Pons (tissue), 1 donor: ENCODE measurements around the gene HELT.
A peak's percentile ranks its signal among the peaks of the same experiment; 100 is the strongest.
"Not testable (repeated sequence)": the region's sequence is repeated elsewhere in the genome, so short reads cannot be mapped to it uniquely, and the experiment has no call there.

Source experiments
- DNase-seq: peaks from one replicate; pipeline ENCODE4 v3.0.0-alpha.2; 2016; ENCODE audit warnings: low spot score

The HELT gene

GRCh38 chr4:185017964-185018772 lies at the start of gene HELT:
Gene HELT, plus strand, starts transcription at chr4:185018490. Its CDS starts 439 bp downstream, at chr4:185018929.
- DNase-seq: no peak

GRCh38 chr4:184968784-184969201 lies 49.5 kb upstream of the HELT start:
- no peak for DNase-seq

- DNase-seq: no peak
Observed at GRCh38 chr4:184969610-184970009, 48.7 kb upstream of the HELT start.

- DNase-seq: peak; percentile 15
Observed at GRCh38 chr4:184972991-184973390, 45.3 kb upstream of the HELT start.

DNA sequence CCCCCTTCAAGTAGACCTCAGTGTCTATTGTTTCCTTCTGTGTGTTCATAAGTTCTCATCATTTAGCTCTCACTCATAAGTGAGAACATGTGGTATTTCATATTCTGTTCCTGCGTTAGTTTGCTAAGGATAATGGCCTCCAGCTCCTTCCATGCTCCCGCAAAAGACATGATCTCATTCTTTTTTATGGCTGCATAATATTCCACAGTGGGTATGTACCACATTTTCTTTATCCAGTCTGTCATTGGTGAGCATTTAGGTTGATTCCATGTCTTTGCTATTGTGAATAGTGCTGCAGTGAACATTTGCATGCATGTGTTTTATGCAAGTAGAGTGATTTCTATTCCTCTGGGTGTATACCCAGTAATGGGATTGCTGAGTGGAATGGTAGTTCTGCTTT lies 41.9 kb upstream of the HELT start:
- DNase-seq: not testable (repeated sequence)

DNA sequence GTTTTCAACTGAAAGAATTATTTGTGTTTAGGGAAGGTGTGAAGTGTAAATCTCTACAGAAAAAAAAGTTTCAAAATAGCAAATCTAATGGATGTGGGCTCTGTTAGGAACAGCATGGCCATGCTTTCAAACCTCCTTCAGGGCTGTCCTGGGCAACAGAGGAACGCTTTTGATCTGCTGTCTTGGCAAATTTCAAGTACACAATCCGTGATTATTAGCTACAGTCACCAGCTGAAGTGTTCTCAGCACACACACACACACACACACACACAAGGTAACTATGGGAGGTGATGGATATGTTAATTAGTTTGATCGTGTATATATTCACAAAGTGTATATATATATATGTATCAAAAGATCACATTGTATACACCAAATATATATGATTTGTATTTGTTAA lies 40.5 kb upstream of the HELT start:
- DNase-seq: no peak

GRCh38 chr4:184978211-184978610 lies 40.1 kb upstream of the HELT start:
- no peak for DNase-seq

GRCh38 chr4:184979461-184980124 lies 38.7 kb upstream of the HELT start:
- DNase-seq: no peak

GRCh38 chr4:184980261-184980660 lies 38.0 kb upstream of the HELT start:
- no peak for DNase-seq

- peak; percentile 19 for DNase-seq
Observed at GRCh38 chr4:184983672-184984356, 34.5 kb upstream of the HELT start.

- no peak for DNase-seq
Observed at GRCh38 chr4:184987493-184988031, 30.7 kb upstream of the HELT start.

DNA sequence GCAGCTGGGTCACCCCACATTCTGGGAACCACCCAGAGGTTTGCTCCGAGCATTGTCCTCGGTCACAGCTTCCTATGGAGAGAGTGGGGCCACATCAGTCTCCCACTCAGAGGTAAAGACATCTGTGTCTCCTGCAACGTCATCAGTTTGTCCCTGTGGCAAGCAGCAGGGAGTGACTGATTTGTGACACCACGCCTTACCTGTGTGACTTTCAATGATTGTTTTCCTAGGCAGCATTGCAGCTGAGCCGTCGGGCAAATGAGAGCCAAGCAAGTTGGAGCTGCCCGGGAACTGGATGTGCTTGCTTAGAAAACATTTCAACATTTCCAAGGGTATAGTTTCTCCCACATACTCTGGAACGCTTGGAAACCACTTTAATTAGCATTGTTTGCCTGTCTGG lies 29.7 kb upstream of the HELT start:
- no peak for DNase-seq

DNA sequence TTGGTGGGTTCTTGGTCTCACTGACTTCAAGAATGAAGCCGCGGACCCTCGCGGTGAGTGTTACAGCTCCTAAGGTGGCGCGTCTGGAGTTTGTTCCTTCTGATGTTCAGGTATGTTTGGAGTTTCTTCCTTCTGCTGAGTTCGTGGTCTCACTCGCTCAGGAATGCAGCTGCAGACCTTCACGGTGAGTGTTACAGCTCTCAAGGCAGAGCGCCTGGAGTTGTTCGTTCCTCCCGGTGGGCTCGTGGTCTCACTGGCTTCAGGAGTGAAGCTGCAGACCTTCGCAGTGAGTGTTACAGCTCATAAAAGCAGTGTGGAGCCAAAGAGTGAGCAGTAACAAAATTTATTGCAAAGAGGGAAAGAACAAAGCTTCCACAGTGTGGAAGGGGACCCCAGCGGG lies 29.0 kb upstream of the HELT start:
- not testable (repeated sequence) for DNase-seq

- not testable (repeated sequence) for DNase-seq
Observed at GRCh38 chr4:184990131-184990530, 28.2 kb upstream of the HELT start.

DNA sequence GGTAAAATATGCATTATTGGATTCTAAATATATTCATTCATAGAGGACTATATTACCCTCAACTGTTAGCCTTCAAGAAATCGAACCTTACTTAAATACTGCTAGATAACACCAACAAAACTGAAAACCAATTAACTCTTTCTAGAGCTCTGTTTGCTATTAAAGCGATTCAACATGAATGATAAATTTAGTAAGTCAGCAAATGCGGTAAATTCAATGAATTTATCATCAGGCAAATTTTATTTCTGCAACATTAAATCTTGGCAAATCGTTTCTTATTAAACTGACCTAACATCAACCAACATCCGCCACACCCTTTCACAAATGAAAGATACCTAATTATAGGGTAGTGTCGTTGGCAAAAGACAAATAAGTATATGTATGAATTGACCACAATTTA lies 26.4 kb upstream of the HELT start:
- DNase-seq: no peak

DNA sequence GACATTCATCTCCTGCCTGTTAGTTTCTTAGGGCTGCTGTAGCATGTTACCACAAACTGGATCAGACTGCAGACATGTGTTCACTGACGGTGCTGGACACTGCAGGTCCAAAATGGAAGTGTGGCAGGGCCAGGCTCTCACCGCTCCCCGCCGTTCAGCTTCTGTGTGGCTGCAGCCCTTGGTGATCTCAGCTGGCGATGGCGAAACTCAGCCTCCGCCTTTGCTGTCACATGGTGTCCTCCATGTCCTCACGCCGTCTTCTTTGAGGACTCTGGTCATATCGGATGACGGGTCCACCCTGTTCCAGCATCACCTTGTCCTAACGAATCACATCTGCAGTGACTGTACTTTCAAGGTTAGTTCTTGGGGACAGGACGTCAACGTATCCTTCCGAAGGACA lies 25.9 kb upstream of the HELT start:
- DNase-seq: no peak

- DNase-seq: no peak
Observed at GRCh38 chr4:184993247-184993646, 25.0 kb upstream of the HELT start.

GRCh38 chr4:184994010-184994622 lies 24.2 kb upstream of the HELT start:
- no peak for DNase-seq

DNA sequence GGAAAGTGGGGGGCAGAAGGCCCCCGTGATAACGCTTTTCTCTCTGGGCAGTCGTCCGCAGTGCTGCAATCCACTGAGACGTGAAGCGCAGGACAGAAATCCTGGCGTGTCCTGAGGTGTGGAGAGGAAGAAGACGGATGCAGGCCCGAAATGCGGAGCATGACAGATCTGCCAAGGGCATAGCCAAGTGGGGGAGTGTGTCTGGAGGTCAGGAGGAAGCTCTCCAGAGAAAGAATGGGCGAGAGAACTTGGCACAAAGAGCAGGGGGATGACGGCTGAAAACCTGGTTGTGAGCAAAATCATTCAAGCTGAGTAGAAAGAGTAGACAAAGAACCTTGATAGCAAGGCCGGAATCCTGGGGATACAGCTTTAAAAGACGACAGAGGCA lies 23.7 kb upstream of the HELT start:
- no peak for DNase-seq

- DNase-seq: not testable (repeated sequence)
Observed at GRCh38 chr4:184997656-184998055, 20.6 kb upstream of the HELT start.

DNA sequence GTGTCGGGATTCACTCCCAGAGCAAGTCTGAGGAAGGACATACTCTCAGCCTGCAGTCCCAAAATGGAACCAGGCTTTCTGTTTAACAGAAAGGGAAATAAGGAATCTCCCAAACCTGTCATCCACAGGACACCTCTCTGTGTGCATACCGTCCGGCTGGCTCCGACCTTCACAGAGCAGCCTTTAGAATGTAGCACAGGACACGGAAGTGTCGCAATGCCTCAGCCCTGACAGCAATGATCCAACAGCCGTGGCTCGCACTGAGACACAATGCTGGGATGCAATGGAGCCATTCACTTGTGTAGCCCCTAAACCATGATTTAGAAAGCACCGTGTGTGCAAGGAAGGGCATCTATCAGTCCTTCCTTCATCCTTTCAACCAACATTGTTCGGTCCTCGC lies 15.5 kb upstream of the HELT start:
- DNase-seq: no peak
